CD4-positive, alpha-beta T cell treated with Interleukin-15 for 1 hour (primary cell): Measurements from ENCODE around the gene BASP1.
A peak's percentile ranks its signal among the peaks of the same experiment; 100 is the strongest.
"Not testable (repeated sequence)": the region's sequence is repeated elsewhere in the genome, so short reads cannot be mapped to it uniquely, and the experiment has no call there.

ENCODE experiments used
- DNase-seq: peaks from one replicate; pipeline ENCODE4 v3.0.0-alpha.2; 2020

The BASP1 gene

DNA sequence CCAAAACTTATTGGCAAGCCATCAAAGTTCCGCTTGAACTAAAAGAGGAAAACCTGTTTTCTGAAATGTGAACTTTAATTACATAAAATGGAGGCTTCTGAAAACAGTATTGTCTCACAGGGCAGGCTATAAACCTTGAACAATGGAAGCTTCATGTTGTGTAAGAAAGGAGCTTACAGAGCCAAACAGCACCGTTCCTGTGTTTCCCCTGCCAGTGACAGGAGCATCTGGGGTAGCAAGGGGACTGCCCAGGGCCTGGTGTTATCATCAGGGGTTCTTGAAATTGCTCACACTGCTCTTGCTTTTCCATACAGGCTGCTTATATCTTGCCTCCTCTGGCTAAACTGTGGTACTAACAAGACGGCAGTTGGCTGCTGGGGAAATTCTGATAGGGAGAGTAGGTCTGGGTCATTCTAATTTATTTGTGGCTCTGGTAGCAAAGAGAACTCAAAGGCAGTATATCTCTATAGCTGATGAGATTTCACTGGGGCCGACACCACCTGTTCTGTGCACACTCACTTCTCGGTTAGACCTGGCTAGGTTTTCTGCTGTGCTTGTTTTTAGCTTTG is 40.4 kb downstream of the BASP1 start:
- no peak for DNase-seq

DNA sequence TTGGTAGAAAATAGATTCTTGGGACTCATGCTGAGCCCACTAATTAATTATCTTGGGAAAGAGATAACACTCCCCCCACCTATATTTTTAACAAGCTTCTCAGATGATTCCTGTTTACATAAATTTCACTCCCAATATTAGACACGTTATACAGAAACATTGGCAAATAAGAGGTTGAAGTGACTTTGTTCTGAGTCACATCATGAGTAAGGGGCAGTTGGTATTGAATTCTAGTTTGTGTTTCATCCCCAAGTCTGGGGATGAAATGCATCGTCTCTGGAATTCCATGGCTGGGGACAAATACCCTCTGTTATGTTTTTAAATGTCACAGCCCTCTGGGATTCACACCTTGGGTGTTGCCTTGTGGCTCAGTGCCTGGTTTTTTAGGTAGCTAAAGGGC is 41.0 kb downstream of the BASP1 start:
- no peak for DNase-seq

GRCh38 chr5:17259012-17259411 is 41.6 kb downstream of the BASP1 start:
- not testable (repeated sequence) for DNase-seq

DNA sequence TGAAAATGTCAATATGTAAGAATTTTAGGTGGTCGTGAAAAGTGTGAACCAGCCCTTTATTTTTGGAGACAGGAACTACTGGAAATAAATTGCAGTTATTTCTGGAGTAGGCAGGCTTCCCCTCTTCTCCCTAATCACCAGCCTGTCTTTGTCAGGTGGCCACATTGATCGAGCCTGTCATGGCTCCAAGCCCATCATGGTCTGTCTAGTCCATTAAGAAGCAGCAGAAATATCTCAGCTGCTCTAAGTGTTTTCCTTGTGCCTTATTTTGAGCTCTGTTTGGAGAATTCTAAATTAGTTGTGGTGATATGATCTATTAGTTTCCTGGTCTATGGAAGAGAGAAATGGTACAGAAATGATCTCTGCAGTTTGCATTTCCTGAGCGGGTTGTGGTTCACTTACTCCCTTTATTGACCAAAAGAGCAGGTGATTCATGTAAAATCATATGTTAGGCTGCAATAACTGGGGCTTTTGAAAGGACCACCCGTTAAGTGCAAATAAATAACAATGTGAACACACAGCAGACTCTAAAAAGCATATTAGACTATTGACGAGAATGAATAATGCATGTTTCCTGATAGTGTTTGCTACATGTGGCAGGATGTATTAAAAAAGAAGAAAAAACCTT is 42.3 kb downstream of the BASP1 start:
- DNase-seq, result no peak

DNA sequence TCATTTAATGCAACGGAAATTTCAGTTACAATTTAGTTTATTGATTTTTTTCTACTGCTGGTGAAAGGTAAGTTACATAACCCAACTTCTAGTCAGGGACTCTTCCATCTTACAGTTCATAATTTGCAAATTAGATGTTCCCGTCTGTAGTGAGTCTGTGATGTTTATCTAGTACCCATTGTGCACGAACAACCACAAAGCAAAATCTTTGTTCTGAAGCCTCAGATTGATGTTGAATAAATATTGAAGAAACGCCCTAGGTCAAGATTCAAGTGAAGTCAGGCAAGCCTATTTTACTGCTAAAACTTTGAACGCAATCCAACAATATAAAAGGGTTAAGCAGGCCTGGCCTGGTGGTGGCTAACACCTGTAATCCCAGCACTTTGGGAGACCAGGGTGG is 43.1 kb downstream of the BASP1 start:
- no peak for DNase-seq

DNA sequence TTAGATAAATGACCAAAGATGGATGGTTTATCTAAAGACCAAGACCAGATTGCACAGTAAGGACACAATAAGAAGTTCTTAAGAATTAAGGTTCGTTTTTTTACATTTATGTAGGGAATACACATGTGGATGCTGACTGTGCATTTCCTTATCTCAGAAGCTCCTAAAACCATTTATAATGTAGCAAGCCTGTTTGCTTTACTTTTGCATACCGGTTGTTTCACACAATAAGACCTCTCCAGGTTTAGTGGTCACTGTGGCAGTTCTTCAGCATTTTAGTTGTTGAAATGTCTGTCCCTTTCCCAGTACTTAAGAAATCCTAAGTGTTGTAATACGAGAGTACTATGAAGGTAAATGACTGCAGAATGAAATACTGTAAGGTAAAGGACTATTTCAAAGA is 43.6 kb downstream of the BASP1 start:
- no peak for DNase-seq

DNA sequence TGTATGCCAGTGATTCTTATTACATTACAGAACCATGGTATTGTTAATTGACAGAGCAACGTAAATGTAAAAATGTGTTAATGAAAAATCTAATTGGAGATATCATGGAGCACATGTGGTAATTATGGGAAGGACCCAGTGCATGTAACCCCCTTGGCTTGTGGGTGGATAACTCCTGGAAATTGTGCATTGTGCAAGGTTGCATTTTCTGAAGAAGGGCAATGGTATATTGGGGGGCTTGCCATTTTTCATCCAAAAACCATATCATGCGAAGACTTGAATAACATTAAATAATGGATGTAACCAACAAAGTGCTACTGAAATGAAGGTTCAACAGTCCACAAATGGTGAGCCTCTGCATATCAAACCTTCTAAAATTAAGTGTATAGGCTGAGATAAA is 47.6 kb downstream of the BASP1 start:
- no peak for DNase-seq

- DNase-seq, result no peak
These were observed 49.7 kb downstream of the BASP1 start for GRCh38 chr5:17267106-17267505.

DNA sequence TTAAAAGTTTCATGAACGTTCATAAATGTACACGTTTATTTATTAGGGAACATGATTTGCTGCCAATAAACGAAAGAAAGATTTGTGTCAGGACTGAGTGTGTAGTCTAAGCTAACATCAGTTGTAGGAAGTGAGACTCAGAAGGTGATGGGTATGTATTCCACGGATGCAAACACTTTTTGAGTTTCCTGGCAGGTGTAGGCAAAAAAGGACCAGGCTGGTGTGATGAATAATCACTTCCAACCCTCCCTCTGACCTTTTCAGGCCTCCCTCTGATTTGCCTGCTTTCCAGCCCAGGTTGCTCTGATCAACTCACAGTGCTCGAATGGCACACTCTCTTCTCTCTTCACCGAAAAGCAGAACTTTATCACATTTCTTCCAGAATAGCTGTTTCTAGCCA is 51.8 kb downstream of the BASP1 start:
- DNase-seq, result no peak

DNA sequence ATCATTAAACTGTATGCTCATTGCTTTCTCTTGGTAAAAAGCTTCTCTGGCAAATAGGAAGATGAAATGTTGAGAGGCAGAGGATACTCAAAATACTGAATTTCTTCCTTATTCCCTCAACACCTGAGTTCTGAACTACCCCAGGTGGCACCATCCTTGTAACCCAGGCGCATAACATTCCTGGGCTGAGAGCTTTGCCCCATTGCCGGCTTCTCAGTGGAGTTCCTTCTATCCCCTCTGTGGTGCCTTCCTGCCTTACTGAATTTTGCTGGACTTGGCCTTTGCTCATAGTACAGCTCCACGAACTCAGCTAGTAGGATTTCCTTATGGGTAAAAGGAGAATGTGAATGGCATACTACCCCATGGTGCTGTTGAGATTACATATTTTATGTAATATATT is 54.7 kb downstream of the BASP1 start:
- no peak for DNase-seq

DNA sequence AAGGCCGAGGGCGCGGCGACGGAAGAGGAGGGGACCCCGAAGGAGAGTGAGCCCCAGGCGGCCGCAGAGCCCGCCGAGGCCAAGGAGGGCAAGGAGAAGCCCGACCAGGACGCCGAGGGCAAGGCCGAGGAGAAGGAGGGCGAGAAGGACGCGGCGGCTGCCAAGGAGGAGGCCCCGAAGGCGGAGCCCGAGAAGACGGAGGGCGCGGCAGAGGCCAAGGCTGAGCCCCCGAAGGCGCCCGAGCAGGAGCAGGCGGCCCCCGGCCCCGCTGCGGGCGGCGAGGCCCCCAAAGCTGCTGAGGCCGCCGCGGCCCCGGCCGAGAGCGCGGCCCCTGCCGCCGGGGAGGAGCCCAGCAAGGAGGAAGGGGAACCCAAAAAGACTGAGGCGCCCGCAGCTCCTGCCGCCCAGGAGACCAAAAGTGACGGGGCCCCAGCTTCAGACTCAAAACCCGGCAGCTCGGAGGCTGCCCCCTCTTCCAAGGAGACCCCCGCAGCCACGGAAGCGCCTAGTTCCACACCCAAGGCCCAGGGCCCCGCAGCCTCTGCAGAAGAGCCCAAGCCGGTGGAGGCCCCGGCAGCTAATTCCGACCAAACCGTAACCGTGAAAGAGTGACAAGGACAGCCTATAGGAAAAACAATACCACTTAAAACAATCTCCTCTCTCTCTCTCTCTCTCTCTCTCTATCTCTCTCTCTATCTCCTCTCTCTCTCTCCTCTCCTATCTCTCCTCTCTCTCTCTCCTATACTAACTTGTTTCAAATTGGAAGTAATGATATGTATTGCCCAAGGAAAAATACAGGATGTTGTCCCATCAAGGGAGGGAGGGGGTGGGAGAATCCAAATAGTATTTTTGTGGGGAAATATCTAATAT is 58.1 kb downstream of the BASP1 start:
- DNase-seq, result no peak

DNA sequence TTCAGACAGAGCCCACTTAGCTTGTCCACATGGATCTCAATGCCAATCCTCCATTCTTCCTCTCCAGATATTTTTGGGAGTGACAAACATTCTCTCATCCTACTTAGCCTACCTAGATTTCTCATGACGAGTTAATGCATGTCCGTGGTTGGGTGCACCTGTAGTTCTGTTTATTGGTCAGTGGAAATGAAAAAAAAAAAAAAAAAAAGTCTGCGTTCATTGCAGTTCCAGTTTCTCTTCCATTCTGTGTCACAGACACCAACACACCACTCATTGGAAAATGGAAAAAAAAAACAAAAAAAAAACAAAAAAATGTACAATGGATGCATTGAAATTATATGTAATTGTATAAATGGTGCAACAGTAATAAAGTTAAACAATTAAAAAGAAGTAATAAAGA is 59.0 kb downstream of the BASP1 start:
- DNase-seq, result no peak

- peak; percentile 20 for DNase-seq
These were observed 60.5 kb downstream of the BASP1 start for GRCh38 chr5:17277907-17278306.

DNA sequence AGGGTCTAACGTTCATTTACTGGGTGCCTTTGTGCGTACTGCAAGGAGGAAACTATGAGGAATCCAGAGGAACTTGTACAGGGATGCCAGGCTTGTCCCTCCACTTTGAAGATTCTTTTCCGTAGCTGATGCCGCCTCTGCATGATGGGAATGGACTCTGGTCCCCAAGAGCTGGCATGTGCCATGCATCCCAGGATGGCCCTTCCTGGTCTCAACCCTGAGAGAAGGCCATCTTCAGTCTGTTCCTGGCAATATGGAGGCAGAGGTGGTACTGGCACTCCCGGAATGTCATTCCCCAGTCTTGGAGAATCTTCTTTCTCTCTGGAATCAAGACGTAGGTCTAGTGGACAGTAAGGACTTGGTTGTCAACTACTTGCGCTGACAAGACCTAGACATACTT is 61.5 kb downstream of the BASP1 start:
- DNase-seq, result no peak

GRCh38 chr5:17279487-17279886 is 62.1 kb downstream of the BASP1 start:
- no peak for DNase-seq

DNA sequence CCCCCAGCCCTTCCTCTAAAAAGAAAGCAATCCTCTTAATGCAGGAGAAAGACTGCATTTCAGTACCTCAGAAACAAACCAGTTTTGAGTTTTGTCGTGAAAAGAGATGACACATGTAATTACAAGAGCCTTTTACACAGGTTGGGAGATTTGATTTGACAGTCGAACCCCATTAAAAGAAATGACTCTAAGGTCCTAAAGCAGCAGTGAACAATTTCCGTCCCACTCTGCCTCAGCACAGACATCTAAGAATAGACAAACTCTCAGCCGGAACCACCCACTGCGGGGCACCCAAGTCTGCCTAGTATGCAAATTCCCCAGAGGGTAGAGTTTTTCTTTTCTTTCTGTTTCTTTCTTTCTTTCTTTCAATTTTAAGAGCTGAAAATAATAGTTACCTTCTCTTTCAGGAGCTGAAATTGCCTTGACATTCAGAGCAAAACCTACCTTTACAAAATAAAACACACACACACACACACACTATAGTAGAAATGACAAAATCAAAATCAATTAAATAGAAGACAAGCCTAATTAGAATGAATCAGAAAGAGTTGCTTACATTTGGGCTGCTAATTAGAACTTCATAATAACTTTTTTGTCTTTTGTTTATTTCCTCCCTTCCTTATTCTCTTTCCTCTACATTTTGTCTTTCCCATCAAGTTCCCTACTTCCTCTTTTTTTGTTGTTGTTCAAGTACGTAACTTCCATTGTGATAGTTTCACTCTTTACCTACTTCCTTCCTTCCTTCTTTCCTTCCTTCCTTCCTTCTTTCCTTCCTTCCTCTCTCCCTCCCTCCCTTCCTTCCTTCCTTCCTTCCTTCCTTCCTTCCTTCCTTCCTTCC is 65.1 kb downstream of the BASP1 start:
- DNase-seq, result peak; percentile 74

DNA sequence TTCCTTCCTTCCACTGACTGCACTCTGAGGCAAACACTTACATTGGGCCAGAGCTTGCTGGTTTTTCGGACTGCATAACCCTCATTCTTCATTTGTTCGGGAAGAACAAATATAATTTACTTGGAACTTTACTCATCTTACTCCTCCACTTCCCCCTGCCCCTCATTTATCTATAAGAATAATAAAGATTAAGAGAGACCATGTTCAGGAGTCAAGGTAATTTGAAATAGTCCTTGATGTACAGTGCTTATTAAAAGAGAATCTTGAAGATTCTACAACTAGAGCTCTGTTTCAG is 65.6 kb downstream of the BASP1 start:
- no peak for DNase-seq

- no peak for DNase-seq
These were observed 70.2 kb downstream of the BASP1 start for GRCh38 chr5:17287501-17288155.

GRCh38 chr5:17288570-17288969 is 71.1 kb downstream of the BASP1 start:
- no peak for DNase-seq

DNA sequence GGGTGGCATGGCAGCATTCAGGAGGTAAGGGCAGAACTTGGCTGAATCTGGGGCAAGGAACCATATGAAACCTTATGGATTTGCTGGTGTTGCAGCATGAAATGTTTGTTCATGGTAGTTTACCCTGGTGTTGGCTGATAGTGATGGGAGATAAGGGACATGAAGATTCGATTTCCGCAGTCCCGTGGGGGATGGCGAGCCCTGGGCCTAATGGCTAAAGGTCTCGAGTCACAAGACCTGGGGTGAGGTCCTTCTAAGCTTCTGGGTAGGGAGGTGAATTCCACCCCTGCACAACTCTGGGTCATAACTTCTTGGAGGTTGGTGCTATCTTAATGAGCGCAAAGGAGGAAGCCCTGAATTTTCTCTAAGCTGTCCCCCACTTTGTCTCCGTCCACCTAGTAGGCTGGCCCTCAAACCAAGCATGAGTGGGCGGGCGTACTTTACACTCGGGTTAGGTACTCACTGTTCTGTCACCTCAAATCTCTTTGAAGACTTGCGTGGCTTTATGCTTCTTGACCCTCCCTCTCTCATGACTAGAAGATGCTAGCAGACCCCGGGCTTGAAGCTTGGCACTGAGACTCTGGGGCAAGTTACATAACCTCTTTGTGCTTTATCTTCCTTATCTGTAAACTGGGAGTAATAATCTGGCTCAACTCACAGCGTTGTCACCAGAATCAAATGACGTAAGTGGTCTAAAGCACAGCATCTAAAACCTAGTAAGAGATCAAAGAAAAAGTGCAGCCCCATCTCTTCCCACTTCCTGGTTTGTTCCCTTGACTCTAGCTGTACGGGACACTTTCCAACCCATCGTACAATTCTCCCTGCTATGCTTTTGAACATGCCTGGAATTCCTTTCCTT is 72.5 kb downstream of the BASP1 start:
- no peak for DNase-seq

DNA sequence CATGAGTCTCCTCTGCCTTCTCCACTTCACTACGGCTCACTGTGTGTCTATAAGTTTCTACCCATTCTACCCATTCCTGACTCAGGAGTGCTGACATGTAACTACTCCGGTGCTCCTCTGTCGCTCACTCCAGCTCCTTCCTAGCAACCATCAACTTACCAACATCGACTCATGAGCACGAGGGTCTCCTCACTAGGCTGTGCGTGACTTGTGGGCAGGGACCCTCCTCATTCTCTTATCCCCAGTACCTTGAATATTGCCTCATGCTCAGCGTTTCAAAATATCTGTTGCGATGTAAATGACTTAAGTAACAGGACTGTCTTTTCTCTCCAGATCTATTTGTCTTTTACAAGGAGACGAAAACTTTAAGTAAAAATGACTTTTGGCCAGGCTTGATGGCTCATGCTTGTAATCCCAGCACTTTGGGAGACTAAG is 73.1 kb downstream of the BASP1 start:
- no peak for DNase-seq

DNA sequence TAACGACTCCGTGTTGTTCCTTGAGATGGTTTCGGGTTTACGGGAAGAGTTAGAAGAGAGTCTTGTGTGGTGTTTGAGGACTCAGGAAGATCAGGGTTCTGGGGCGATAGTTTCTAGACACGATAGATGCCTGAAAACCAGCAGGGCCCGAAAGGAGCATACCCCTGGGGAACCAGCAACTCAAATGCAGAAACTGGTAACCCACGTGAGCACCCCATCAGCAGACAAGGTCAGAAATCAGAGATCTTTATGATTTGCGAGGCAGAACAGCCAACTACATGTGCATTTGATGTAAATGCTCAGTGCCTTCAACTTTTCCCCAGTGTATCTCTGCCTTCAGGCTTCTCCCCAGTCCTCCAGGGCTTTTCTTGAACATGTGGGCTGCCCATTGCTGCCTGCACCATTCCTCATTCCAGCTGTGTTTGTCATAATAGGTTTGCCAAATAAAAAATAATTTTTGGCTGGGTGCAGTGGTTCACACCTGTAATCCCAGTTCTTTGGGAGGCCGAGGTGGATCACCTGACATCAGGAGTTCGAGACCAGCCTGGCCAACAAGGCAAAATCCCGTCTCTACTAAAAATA is 75.1 kb downstream of the BASP1 start:
- DNase-seq, result no peak
